ENCODE data around the gene LMNTD2. TPM values are rescaled to one million over a fixed set of nuclear protein-coding genes. Genes with fewer than 3 reads are reported as not detected.
A peak's percentile ranks its signal among the peaks of the same experiment; 100 is the strongest.

Gene LMNTD2, protein sequence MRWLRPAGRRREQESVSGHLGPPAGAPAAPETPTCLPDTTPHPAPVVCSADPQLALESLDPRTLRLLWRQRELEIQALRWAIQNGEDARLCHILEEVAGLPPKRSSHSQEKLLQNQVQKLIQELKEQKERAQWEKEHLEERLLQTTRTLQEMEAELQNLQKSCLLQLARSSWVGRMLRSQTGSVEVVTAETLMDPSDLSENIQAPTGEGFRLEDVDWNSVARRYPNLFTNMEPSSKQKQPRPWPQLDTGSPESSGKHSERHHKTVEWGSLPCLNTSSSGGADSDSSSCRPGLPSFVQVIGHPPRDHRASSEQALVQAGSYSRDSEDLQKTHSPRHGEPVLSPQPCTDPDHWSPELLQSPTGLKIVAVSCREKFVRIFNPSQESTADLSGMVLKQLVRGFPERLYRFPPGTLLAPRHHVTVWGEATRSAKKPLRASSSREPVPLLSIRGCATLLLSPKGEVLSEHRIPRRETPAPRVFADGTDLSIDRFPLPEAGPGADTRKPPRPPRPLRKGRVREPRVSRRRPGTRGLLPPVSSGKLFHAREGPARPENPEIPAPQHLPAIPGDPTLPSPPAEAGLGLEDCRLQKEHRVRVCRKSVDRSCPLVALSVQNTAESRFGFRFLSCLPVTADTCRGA
- total RNA-seq: 0.69 and 1.7 TPM in 2 replicates

DNA sequence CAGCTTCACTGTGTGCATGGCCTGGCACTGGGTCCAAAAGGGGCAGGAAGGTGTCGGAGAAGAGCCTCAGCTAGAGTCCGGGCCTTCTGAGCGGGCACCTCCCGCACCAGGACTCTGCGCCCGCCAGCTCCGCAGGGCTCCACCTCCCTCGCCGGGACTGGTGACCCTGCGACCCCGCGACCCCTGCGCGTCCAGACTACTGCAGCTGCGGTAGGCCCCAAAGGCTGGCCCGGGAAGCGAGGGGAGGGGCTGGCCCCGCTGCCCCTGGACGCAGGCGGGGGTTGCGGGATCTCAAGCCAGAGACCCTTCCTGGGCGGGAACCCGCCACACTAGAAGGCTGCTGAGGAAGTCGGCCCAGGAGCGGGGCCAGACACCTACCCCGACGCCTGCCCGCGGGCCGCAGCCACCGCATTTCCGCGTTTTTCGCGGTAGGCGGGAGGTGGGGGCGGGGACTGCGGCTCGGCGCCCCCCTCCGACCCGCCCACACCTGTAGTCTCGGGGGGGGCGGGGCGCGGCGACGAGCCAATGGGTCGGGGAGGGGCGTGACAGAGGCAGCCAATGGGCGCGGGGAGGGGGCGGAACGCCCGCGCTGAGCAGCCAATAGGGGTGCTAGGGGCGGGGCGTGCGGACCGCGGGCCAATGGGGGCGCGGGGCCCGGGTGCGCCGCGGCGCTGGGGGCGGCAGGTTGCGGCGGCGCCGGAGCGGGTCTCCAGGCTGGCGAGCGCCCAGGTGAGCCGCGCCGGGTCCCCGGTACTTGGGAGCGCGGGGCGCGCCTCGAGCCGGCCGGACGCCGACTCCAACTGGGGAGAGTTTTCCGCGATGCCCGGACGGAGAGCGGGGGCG, at the start of gene LMNTD2, which contains the start of gene RASSF7:
Gene LMNTD2 (minus strand): TSS at position 434 of the 843 bp plus-strand sequence. CDS start 22 bp downstream, at position 412.
Gene RASSF7 (plus strand): TSS at position 666 of the 843 bp plus-strand sequence. CDS start 799 bp downstream, outside the sequence.
- peak; percentile 41 for DNase-seq (ENCODE audit: low read depth)

DNA sequence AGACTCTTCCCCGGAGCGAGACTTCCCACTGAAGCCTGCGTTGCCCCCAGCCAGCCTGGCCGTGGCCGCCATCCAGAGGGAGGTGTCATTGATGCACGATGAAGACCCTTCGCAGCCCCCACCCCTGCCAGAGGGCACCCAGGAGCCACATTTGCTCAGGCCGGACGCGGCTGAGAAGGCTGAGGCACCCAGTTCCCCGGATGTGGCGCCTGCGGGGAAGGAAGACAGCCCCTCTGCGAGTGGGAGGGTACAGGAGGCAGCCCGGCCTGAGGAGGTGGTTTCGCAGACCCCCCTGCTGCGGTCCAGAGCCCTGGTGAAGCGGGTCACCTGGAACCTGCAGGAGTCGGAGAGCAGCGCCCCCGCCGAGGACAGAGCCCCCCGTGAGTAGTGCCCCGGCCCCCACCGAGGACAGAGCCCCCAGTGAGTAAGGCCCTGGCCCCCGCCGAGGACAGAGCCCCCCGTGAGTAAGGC, 48.8 kb upstream of the LMNTD2 start:
- no peak for DNase-seq (ENCODE audit: low read depth)

DNA sequence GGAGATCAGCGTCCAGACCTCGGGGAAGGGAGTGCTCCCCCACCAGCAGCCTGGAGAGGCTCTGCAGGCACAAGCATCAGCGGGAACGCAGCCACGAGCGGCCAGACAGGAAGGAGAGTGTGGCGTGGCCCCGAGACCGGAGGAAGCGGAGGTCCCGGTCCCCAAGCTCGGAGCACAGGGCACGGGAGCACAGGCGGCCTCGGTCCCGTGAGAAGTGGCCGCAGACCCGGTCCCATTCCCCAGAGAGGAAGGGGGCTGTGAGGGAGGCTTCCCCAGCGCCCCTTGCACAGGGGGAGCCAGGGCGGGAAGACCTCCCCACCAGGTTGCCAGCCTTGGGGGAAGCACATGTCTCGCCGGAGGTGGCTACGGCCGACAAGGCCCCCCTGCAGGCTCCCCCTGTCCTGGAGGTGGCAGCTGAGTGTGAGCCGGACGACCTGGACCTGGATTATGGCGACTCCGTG, 48.3 kb upstream of the LMNTD2 start:
- no peak for DNase-seq (ENCODE audit: low read depth)

DNA sequence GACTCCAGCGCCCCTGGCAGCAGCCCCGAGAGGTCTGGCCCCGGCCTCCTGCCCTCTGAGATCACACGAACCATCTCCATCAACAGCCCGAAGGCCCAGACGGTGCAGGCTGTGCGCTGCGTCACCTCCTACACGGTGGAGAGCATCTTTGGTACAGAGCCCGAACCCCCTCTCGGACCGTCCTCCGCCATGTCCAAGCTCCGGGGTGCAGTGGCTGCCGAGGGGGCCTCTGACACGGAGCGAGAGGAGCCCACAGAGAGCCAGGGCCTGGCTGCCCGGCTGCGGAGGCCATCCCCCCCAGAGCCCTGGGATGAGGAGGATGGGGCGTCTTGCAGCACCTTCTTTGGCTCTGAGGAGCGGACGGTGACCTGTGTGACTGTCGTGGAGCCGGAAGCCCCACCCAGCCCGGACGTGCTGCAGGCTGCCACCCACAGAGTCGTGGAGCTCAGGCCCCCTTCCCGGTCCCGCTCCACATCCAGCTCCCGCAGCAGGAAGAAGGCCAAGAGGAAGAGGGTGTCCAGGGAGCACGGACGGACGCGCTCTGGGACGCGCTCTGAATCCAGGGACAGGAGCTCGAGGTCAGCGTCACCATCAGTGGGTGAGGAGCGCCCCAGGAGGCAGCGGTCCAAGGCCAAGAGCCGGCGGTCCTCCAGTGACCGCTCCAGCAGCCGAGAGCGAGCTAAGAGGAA, 47.6 kb upstream of the LMNTD2 start:
- no peak for DNase-seq (ENCODE audit: low read depth)

DNA sequence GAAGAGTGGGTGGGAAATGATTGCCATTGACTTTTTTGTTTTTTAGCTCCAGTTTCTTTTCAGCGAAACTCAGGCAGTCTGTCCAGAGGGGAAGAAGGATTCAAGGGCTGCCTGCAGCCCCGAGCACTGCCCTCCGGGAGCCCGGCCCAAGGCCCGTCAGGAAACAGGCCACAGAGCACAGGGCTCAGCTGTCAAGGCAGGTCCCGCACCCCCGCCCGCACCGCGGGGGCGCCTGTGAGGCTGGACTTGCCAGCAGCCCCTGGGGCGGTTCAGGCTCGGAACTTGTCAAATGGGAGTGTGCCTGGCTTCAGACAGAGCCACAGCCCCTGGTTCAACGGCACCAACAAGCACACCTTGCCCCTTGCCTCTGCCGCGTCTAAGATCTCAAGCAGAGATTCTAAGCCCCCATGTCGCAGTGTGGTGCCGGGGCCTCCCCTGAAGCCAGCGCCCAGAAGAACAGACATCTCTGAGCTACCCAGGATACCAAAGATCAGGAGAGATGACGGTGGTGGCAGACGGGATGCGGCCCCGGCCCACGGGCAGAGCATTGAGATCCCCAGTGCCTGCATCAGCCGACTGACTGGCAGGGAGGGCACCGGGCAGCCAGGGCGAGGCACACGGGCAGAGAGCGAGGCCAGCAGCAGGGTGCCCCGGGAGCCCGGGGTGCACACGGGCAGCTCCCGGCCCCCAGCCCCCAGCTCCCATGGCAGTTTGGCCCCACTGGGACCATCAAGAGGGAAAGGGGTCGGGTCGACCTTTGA, 46.7 kb upstream of the LMNTD2 start:
- DNase-seq (ENCODE audit: low read depth): no peak

DNA sequence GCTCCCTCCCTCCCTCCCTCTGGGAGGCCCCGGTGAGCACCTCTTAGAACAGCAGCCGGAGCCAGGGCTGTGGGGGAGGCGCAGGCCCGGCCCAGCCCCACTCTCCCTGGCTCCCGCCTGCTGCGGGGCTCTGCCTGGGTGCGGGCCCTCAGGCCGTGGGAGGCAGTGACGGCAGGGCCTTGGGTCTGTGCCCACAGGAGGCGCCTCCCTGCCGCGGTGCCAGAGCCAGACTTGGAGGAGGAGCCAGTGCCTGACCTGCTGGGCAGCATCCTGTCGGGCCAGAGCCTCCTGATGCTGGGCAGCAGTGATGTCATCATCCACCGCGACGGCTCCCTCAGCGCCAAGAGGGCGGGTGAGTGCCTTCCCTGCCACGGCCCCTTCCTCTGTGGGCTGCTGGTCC, 45.7 kb upstream of the LMNTD2 start:
- DNase-seq (ENCODE audit: low read depth): peak; percentile 4

DNA sequence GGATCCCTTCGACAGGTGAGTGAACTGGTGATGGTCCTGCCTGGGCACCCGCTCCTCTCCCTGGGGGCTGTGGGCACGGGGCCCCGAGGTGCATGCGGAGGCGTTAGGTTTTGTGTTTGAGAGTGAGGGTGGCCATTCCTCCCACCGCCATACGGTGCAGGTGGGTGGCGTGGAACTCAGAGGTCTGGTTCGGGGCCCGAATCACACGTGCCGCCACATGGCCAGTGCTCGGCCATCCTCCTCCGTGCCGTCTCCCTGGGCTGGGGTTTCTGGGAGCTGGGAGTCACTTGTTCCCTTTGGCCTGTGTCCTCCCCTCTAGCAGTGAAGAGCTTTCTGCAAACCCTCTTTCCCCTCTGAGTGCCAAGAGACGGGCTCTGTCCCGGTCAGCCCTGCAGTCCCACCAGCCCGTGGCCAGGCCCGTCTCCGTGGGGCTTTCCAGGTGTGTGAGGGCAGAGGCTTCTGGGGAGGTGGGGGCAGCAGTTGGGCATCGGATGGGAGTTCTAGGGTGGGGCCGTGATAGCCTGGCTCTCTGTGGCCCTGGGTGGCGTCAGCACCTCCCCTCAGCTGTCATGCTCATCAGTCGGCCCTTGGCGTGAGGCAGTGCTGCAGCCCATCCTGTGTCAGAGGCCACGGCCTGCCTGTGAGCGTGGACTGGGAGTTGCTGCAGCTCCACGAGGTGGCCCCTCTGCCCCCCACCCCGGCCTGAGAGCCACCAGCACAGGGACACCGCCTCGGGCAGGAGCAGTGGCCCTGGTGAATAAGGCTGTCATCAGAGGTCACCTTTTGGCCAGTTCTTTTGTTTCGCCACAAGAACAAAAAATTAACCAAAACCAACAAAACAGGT, 45.0 kb upstream of the LMNTD2 start:
- DNase-seq (ENCODE audit: low read depth): no peak

DNA sequence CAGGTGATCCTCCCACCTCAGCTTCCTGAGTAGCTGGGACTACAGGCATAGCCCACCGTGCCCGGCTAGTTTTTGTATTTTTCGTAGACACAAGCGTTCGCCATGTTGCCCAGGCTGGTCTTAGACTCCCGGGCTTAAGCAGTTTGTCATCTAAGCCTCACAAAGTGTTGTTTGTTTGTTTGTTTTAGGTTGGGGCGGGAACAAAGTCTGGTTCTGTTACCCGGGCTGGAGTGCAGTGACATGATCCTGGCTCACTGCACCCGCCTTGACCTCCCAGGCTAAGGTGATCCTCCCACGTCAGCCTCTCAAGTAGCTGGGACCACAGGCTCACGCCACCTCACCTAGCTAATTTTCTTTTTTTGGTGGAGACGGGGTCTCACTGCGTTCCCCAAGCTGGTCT, 42.6 kb upstream of the LMNTD2 start:
- DNase-seq (ENCODE audit: low read depth): no peak

DNA sequence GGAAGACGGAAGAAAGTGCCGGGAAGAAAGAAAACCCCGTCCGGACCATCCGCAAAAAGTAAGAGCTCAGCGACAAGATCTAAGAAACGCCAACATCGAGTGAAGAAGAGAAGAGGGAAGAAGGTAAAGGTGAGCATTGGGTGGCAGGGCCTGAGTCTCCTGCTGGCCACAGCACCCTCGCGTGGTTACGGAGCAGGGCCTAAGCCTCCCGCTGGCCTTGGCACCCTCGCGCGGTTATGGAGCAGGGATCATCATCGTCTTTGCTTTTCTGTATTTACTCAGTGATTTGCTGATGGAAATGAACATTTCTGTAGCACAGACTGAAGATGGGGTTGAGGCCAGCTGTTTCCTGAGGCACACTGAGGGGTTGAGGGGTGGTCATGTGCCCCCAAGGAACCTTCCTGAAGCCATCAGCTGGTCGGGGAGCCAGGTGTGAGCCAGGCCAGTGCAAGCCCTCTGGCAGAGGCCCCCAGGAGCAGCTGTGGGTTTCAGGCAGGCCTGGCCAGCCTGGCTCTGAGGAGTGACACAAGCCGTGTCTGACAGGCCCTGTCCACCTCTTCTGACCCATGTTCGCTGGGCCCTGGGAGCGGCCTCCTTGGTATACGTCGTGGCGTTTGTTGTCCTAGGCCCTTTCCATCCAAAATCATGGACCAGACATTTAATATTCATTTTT, 41.2 kb upstream of the LMNTD2 start:
- no peak for DNase-seq (ENCODE audit: low read depth)

DNA sequence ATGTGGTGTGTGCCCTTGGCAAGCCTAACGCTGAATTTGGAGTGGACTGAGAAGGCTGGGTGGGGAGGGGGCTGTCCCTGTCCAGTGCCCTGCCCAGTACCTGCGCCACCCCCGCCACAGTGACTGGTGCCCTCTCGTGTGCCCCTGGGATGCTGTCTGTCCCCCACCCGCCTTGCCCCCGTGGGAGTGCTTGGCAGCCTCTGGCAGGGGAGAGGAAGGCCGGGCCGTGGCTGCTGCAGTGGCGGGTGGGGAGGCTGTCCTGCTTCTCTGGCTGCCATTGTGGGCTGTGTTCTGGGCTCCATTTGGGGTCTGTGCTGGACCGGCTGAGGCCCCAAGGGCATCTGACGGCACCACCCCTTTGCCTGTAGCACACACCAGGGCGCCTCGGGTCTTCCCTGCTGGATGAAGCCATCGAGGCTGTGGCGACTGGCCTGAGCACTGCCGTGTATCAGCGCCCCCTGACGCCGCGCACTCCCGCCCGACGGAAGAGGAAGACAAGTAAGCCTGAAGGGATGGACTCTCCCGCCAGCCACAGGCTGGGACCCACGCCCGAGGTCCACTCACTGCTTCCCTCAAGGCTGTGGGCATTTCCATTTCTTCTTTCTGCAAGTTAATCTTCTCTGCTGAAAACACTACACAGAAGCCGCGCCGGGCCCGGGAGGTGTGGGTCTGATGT, 37.6 kb upstream of the LMNTD2 start:
- no peak for DNase-seq (ENCODE audit: low read depth)

DNA sequence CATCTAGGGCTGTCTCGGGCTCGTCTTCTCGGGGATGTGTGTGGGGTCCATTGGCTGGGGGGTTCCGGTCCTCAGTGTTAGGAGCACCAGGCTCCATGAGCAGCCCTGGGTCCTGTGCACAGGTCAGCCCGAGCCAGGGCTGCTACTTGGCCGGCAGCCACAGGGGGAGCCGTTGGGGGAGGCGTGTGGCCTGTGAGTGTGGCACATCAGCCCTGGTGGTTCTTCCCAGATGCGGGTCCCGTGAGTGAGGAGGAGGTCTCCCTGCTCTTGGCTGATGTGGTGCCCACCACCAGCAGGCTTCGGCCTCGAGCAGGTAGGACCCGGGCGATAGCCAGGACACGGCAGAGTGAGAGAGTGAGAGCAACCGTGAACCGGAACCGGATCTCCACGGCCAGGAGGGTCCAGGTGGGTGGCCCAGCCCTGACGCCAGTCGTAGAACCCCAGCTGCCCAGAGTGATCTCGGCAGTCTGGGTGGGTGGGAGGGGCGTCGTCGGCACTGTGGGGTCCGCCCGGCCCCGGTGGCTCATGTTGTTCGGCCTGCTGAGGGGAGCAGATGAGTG, 36.7 kb upstream of the LMNTD2 start:
- DNase-seq (ENCODE audit: low read depth): no peak

DNA sequence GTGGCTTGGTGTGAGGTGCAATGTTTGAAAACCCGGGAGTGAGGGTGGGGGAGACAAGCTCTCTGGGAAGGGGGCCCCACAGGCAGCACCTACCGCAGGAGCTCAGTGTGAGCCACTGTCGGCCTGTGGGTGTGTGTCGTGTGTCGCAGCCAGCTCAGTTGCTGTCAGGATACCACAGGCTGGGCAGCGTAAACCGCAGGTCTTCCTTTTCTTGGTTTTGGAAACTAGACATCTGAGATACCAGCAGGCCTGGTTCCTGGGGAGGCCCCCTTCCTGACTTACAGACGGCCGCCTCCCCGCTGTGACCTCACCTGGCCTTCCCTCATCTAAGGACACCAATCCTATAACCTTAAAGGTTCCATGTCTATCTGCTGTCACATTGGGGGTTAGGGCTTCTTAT, 35.8 kb upstream of the LMNTD2 start:
- no peak for DNase-seq (ENCODE audit: low read depth)

DNA sequence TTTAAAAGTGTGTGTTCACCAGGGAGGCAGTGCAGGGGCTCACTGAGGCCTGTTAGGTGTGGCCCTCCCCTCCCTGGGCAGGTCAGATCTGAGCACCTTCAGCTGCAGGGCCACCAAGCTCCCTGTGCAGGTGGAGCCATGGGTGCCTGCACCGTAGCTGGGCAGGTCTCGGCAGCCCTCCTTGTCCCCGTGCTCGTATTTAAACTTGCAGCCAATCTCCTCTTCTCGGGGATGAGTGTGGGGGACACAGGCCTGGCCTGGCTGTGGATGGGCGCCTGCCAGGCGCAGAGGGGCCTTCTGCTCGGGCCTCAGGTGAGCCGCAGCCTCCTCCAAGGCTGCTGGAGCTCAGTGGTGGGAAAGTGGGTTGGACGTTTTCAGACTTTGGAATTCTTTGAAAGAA, 34.9 kb upstream of the LMNTD2 start:
- no peak for DNase-seq (ENCODE audit: low read depth)

DNA sequence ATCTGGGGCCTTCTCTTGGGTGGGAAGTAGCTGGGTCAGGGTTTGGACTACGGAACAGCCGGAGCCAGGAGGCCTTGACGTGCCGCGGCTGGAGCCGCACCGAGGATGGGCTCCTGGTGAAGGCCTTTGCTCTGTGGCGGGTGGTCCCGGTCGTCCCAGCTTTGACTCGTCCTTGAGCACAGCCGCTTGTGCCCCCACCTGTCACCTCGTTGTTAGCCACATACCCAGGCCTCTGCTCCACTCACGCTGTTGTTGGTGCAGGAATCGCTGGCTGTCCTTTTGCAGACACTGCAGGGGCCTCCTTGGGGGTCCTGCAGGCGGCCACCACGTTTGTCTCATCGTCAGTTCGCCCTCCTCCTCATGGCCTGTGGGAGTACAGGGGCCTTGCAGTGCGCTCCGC, 32.8 kb upstream of the LMNTD2 start:
- no peak for DNase-seq (ENCODE audit: low read depth)

DNA sequence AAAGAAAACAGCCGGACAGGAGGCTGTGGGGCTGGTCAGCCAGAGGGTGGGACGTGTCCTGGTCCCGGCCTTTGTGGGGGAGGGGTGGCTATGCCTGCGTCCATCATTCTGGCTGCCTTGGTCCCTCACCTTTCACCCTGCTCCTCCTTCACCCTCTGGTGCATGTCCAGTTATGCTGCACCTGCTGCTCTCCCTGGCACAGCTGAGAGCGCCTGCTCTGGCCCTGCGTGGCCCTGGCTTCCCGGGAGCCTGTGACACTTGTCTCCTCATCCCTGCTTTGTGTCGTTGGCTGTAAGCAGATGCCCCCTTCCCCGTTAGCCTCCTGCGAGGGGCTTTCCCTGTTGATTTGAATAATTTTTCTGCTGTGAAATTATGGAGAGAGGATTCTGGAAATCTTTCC, 32.4 kb upstream of the LMNTD2 start:
- no peak for DNase-seq (ENCODE audit: low read depth)

DNA sequence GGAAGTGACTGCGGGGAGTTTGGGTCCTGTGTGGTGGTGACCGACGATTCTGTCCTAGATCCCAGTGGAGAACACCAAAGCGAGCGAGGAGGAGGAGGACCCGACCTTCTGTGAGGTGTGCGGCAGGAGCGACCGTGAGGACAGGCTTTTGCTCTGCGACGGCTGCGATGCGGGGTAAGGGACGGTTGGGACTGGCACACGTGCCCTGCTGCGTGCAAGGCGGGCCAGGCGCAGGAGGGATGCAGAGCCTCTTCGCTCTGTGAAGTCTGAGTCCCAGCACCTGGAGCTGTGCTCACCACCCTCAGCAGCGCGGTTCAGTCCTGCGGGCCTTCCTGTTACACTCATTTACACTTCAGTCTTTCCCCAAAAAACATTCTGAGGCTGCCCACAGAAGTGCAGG, 32.0 kb upstream of the LMNTD2 start:
- no peak for DNase-seq (ENCODE audit: low read depth)

DNA sequence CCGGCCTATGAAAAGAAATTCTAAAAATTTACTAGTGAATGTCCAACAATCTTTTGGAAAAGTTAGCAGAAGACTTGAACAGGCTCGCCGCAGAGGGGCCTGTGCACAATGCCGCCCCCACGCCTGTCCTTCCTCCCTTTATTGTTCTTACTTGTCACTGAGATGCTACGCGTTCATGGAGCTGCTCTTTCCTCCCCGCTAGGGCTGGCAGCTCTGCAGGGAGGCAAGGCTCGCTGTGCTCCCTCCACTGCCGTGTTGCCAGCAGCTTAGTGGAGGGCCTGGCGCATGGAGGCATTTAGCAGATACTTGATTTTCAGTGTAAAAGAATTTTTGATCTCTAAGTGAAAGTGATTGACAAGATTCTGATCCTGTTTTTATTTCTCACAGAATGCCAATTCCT, 30.5 kb upstream of the LMNTD2 start:
- no peak for DNase-seq (ENCODE audit: low read depth)

DNA sequence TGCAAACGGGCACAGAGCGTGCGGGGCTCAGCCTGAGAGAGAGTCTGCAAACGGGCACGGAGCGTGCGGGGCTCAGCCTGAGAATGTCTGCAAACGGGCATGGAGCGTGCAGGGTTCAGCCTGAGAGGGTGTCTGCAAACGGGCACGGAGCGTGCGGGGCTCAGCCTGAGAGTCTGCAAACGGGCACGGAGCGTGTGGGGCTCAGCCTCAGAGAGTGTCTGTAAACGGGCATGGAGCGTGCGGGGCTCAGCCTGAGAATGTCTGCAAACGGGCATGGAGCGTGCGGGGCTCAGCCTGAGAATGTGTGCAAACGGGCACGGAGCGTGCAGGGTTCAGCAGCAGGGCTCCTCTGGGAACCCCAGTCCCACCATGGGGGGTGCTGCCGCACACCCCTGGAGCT, 29.3 kb upstream of the LMNTD2 start:
- no peak for DNase-seq (ENCODE audit: low read depth)

Measured in renal cortical epithelial cell (primary cell).